GM18499 (cell line): Measurements from ENCODE around the gene IGF2R.
"Not testable (repeated sequence)": the region's sequence is repeated elsewhere in the genome, so short reads cannot be mapped to it uniquely, and the experiment has no call there.

Experiments
- ATAC-seq: cut with Tn5 transposase; IDR thresholded peaks from one replicate; pipeline ENCODE4 v1.9.1; 2021; ENCODE audit warnings: moderate number of reproducible peaks; ENCODE audit not compliant: insufficient read depth, unreplicated experiment

The IGF2R gene

DNA sequence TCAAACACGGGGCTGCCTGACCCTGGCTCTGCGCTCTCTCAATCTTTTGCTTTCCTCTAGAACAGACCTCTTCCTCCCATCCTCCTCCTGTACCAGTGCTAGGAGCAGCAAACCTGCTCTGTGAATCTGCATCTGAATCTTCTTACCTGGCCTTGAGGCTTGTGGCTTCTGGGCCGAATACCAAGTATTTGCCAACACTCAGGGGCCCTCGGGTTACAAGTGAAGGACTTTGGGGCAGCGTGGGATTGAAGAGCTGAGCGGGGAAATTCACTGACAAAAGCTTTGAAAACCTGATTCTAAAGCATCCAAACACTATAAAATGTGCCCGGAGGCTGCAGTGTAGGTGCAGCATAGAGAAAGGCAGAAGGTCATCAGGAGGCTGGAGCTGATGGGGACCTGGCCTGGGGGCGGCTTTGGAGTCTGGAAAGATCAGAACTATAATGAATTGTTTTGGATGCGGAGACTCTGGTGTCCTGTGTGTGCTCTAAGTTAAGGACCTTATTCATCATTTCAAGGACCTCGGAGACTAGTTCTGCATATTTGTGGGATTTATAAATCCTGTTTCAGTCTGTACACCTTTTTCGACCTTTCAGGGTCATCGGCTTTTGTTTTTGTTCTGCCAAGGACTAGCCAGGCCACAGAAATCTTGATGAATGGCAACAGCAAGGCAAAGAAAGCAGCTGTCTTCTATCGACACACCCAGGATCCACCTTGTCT is 16.4 kb upstream of the IGF2R start:
- ATAC-seq, result no peak

- ATAC-seq, result no peak
Observed at GRCh38 chr6:159953091-159953601, 15.7 kb upstream of the IGF2R start.

- no peak for ATAC-seq
Observed at GRCh38 chr6:159955945-159956361, 12.9 kb upstream of the IGF2R start.

- no peak for ATAC-seq
Observed at GRCh38 chr6:159957071-159957673, 11.7 kb upstream of the IGF2R start.

- no peak for ATAC-seq
Observed at GRCh38 chr6:159959165-159959975, 9.5 kb upstream of the IGF2R start.

DNA sequence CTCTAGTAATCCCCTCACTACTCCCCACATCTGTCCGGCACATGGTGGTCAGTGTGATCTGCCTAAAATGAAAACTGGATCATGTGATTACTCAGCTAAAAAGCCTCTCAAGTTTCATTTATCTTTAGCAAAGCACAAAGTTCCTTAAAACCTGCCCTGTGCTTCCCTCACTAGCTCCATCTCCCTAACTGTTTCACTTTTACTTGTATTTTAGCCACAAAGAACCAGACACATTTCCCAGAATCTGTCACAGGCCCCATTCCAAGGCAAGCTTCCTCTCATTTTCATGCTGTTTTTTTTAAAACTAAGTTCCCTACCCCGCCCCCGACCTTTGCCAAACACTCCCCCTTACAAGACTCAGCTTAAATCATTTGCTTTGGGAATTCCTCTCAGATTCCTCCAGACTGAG is 8.9 kb upstream of the IGF2R start:
- ATAC-seq, result no peak

DNA sequence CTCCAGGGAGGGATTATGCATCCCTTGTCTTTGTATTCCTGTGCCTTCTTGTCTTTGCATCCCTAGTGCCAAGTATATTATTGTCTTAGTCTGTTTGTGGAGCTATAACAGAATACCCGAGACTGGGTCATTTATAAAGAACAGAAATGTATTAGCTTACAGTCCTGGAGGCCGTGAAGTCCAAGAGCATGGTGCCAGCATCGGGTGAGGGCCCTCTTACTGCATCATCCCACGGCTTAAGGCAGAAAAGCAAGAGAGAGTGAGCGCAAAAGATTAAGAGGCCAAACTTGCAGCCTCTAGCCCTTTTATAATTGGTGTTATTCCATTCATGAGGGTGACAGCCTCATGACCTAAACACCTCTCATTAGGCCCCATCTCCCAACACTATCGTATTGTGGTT is 8.4 kb upstream of the IGF2R start:
- no peak for ATAC-seq

DNA sequence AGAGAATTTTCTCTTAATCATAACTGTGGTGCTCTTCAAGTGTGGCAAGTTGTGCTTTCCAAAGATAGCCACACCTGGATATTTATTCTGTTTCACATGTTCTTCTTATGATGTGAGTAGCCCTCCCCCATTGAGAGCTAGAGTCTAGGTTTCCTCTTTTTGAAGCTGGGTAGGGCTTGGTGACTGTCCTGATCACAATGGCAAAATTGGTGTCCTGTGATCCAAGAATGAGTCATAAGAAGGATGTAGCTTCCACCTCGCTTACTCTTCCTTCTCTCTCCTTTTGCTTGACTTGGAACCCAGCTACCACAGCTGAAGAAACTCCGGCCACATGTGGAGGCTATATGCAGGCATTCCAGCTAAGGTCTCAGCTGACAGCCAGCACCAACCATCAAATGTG is 7.4 kb upstream of the IGF2R start:
- no peak for ATAC-seq

DNA sequence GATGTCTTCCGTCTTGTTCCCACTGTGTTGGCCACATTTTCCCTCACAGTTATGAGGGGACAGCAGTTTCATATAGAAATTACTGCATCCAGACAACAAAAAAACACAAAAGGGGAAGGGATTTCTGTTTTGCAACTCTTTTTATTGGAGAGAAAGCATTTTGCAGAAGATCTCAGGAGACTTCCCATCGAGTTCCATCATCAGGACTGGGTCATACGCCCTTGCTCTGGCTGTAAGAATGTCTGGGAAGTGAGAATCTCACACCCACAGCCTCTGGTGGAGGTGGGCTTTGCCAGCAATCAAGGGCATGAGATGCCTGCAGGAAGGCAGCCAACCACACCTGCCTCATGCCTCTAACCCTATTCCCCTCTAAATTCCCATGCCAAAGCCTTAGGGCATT is 5.8 kb upstream of the IGF2R start:
- no peak for ATAC-seq

DNA sequence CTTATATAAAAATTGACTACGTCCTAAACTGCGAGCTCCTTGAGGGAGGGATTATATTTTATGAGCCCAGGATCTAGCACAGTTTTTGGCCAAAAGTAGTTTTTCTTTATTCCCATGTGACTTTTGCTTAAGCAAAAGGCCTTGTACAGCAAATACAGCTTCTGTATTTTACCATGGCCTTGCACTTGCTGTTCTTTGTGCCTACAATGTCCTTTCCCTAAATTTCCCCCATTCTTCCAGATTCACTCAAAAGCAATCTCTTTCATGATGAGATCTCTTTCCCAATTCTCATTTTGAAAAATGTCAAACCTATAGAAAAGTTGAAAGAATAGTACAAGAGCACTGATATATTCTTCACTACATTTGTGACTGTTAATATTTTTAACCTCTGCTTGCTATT is 4.8 kb upstream of the IGF2R start:
- no peak for ATAC-seq

GRCh38 chr6:159966339-159966738 is 2.5 kb upstream of the IGF2R start:
- ATAC-seq, result no peak

DNA sequence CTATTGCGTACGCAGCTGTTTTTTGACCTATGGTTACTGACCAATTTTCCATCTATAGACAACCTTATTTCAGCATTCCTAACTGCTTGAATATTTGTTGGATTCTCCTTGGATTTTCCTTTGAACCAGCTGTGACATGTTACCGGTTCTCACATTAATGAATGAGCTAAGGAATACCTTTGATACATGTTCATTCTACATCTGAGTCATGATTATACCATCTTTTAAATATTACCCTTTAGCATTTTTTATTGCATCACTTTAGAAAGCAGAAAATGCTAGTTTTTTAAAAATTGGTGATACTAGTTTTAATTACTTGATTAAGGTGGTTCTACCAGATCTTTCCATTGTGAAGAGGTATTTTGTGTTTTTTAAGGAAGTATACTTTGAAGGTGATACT is 1.9 kb upstream of the IGF2R start:
- no peak for ATAC-seq

DNA sequence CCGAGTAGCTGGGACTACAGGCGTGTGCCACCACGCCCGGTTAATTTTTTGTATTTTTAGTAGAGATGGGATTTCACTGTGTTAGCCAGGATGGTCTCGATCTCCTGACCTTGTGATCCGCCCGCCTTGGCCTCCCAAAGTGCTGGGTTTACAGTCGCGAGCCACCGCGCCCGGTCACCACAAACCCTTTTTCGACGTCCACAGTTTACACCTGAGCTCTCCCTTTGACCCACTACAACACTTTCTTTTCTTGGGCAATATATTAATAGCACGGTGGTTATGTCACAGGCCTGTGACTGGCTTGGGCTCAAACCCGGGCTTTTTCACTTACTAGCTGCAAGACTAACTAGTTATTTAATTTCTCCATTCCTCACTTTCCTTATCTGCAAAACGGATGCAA is 1.3 kb upstream of the IGF2R start:
- ATAC-seq, result not testable (repeated sequence)

DNA sequence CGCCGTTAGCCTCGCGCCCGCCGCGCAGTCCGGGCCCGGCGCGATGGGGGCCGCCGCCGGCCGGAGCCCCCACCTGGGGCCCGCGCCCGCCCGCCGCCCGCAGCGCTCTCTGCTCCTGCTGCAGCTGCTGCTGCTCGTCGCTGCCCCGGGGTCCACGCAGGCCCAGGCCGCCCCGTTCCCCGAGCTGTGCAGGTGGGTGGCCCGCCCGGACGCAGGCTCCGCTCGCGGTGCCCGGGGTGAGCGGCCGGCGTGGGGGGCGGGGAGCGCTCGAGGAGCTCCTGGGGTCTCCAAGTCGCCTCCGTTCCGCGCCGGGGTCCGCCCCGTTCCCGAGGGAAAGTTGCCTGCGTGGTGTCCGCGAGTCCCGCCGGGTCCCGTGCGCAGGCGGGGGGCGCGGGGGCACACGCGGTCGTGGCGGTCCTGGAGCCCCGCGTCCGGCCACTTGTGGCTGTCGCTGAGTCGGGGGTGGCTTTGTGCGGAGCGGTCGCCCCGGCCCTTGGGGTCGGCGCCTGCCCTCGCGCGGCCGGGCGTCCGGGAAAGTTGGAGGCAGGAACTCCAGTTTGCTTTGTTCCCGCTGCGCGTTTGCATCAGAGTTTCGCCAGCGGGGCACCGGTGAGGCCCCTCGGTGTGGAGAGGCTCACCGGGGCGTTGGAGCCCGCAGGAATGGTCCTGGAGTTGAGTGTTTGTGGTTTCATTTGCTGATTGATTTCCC is 476 bp downstream of the IGF2R start:
- ATAC-seq, result no peak

DNA sequence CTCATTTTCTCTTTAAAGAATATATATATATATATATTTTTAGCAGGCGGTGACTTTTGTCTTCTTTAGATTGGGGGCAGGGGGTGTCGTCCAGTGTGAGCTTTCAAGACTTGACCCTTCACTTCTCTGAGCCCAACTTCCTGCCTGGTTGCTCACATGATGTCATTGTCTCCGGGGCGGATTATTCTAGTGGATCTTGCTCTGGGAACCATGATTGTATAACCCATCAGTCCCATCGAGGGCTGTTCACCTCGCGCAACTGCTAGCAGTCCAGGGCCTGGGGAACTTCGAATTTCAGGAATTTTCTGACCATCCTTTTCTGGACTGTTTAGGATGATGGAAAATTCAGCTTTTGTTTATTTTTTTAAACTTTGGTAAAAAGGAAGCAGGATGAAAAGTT is 1.0 kb downstream of the IGF2R start:
- no peak for ATAC-seq

GRCh38 chr6:159970659-159971063 is 1.8 kb downstream of the IGF2R start:
- no peak for ATAC-seq

DNA sequence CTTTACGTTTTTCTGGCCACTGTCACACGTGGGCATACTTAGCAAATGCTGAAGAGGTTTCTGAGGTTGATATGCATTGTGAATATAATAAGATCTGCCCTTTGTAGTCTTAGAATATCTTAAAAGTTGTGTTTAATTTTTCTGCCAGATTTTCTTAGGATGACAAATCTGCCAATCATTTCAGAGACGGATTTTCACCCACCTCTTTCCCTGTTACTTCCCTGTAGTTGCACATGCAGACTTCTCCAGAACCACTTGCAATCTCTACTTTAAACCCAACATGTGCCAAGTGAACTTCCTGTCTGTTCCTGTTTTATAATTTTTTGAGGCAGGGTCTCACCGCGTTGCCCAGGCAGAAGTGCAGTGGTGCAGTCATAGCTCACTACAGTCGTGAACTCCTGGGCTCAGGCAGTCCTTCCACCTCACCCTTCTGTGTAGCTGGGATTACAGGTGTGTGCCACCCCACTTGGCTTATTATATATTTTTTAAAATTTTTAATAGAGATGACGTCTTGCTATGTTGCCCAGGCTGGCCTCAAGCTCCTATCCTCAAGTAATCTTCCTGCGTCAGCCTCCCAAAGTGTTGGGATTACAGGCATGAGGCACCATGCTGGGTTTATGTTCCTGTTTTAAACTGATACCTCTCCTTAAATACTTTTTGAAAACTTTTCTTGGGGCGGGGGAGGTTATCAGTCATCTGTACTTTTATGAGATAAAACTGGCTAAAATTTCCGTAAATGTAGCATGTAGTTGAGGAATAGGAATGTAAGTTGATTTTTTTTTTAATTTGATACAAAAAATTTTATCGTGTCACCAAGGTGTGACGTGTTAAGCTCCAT is 2.7 kb downstream of the IGF2R start:
- ATAC-seq, result no peak

DNA sequence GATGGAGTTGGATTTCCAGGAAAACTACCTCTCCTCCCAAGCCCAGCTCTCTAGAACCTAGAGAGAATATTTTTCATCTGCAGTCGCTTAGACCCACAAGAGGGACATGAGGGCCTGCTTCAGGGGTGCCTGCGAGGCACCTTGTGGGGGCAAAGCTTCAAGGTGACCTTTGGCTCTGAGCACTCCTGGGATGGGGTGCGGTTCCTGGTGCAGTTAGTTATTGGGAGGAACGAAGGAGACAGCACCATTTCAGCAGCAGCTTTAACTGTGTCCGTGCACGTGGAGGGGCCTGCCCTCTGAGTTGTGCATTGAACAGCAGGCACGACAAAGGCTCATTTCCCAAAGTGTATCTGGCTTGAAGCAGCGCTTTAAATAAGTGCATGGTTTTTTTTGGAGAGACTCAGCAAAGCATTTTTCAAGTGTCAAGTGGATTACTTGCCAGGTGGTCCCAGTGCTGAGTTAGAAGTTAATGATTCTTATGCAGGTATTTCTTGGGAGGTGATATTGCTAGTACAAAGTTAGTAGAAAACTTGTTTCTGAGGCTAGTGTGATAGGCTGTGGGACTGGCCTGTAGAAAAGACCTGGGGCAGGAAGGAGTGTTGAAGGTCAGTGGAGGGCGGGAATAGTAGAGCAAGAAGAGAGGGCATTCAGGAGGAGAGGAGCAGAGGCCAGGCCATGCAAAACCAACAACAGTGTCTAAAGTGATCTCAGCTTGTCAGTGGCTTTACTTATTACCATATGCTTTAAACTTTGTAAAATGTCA is 3.8 kb downstream of the IGF2R start:
- no peak for ATAC-seq

DNA sequence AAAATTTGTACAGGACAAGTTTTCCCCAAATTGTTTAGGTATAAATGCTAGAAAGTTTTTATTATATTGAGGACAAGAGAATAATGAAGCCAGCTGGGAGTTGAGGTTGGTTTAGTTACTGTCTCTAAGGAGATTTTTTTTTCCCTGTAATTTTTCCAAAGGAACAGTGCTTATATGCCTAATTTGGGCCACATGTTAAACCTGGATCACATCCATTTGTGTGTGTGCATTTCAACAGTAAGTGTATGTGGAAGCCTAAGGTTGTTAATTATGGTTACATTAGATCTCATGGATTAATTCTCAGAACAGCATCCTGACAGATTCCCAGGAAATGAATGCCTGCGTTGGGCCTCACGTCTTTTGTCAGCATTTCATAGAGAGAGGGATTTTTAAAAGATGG is 4.5 kb downstream of the IGF2R start:
- ATAC-seq, result no peak
